T-cell (primary cell): ENCODE results near the gene PCYOX1L. TPM values are rescaled to one million over a fixed set of nuclear protein-coding genes. Genes with fewer than 3 reads are reported as not detected.

Source experiments
- ATAC-seq, 4 experiments: fragments of 200-7000 bp in 3 of 4; fragments of 150-1000 bp in 1 of 4; cut with Tn5 transposase; replicated peaks in 1 of 4; 1 replicate in 3 of 4; 2 replicates in 1 of 4; pipeline ENCODE4 v1.10.0; 2021; ENCODE audit warnings: moderate library complexity in 3 of 4, mild to moderate bottlenecking in 2 of 4, moderate number of reproducible peaks in 1 of 4
- CTCF ChIA-PET, 2 donors: fragments of 300-600 bp; sonication (Branson Sonifier 250); formaldehyde crosslinking; loops; one replicate each; lab custom pipeline; 2022; ENCODE audit warnings: antibody characterized with exemption in 2 of 2; lab: Charles Lee
- POLR2A ChIA-PET, 2 donors: fragments of 300-600 bp; sonication (Branson Sonifier 250); formaldehyde crosslinking; loops; one replicate each; lab custom pipeline; 2022; ENCODE audit warnings: antibody characterized with exemption in 2 of 2; lab: Charles Lee
- DNase-seq, 35 experiments: peaks; one replicate each; pipeline versions ENCODE4 v3.0.0 to v3.0.0-alpha.2; 2013 to 2023
- H3K27ac ChIP-seq: one replicate; pipeline ENCODE4 v1.5.1; 2013; ENCODE audit warnings: low read length
- H3K27me3 ChIP-seq, 2 experiments: replicated peaks in 1 of 2; 1 replicate in 1 of 2; 2 replicates in 1 of 2; pipeline versions ENCODE4 v1.6.1 to v1.7.0; 2013; ENCODE audit warnings: low read length in 1 of 2, mixed read lengths in 1 of 2; ENCODE audit not compliant: control insufficient read depth in 2 of 2, insufficient read depth in 2 of 2; ENCODE audit errors: extremely low read depth in 1 of 2
- H3K36me3 ChIP-seq, 2 donors: 1 replicate in 1 of 2; 2 replicates in 1 of 2; pipeline versions ENCODE4 v1.6.1 to v1.7.0; 2013; ENCODE audit warnings: low read length in 1 of 2; ENCODE audit not compliant: control insufficient read depth in 2 of 2, insufficient read depth in 1 of 2; ENCODE audit errors: extremely low read depth in 1 of 2
- H3K4me1 ChIP-seq, 2 experiments: 1 replicate in 1 of 2; 2 replicates in 1 of 2; pipeline versions ENCODE4 v1.6.1 to v1.7.0; 2013; ENCODE audit warnings: low read length in 2 of 2, mixed read lengths in 1 of 2; ENCODE audit not compliant: insufficient read depth in 2 of 2, control insufficient read depth in 1 of 2; ENCODE audit errors: extremely low read depth in 1 of 2
- H3K4me3 ChIP-seq, 2 donors: 1 replicate in 1 of 2; 2 replicates in 1 of 2; pipeline versions ENCODE4 v1.5.1 to v1.7.0; 2013; ENCODE audit warnings: mild to moderate bottlenecking in 2 of 2, low read length in 1 of 2, moderate library complexity in 1 of 2; ENCODE audit not compliant: control insufficient read depth in 1 of 2; ENCODE audit errors: extremely low read depth in 1 of 2
- H3K9me3 ChIP-seq: 2 replicates; pipeline ENCODE4 v1.7.0; 2013
- H3K27ac Mint-ChIP-seq, 2 donors: one replicate each; pipeline ENCODE4 v1.8.0; 2020 to 2021; ENCODE audit warnings: mild to moderate bottlenecking in 2 of 2, mixed read lengths in 2 of 2
- H3K27me3 Mint-ChIP-seq, 2 donors: one replicate each; pipeline ENCODE4 v1.8.0; 2021 to 2022; ENCODE audit warnings: mixed read lengths in 2 of 2
- H3K36me3 Mint-ChIP-seq: one replicate; pipeline ENCODE4 v1.8.0; 2021; ENCODE audit warnings: mixed read lengths
- H3K4me1 Mint-ChIP-seq, 3 donors: one replicate each; pipeline ENCODE4 v1.8.0; 2020 to 2022; ENCODE audit warnings: mixed read lengths in 3 of 3, mild to moderate bottlenecking in 1 of 3
- H3K4me3 Mint-ChIP-seq, 3 donors: one replicate each; pipeline ENCODE4 v1.8.0; 2020 to 2022; ENCODE audit warnings: mild to moderate bottlenecking in 3 of 3, mixed read lengths in 3 of 3, moderate library complexity in 3 of 3
- H3K9me3 Mint-ChIP-seq, 3 donors: one replicate each; pipeline ENCODE4 v1.8.0; 2020 to 2022; ENCODE audit warnings: mixed read lengths in 3 of 3
- WGBS: methylation state at CpG from one replicate; pipeline ENCODE4 v1.1.5; 2013; ENCODE audit warnings: missing lambda C conversion rate; ENCODE audit not compliant: insufficient coverage; 5-methylcytosine and 5-hydroxymethylcytosine counted together
- total RNA-seq, 35 experiments: library from RNA in 6 of 35; stranded (reverse) in 6 of 35; fragments of 120-200 nt in 1 of 35; gene quantifications; one replicate each; pipeline versions ENCODE4 v1.2.1 to v1.2.4 and lab custom pipeline; 2013 to 2026

Gene PCYOX1L
- total RNA-seq, 5 donors from 2014 or later (not counting 1 experiment from before 2014, with no cell fraction given), result 26.9 to 40.2 (median 35.0) TPM

- ChIA-PET POLR2A (interaction anchor here (0.5 to 0.6 kb wide), 3 partner anchors 173 to 1799 kb away, joined by 3 to 7 read pairs (median 4); no protein-coding TSS in a partner anchor), CTCF (interaction anchor here (0.6 to 3.8 kb wide), 10 partner anchors 9 to 191 kb away, joined by 3 to 24 read pairs (median 6); partner anchors contain the start of gene PCYOX1L (in 1 of the 2))
- Histone ChIP-seq H3K4me1 (peaks cover 0 to 13% of the 10 kb centered on the region in 2 experiments), H3K27me3 (no peaks in the 10 kb centered on the region), H3K4me3 (no peak overlapping the region), H3K27ac (no peak overlapping the region), H3K9me3 (no peaks in the 10 kb centered on the region), H3K36me3 (peaks cover 0 to 12% of the 10 kb centered on the region in 2 donors)
- Mint-ChIP-seq H3K27me3 (no peaks in the 10 kb centered on the region), H3K4me3 (no peak overlapping the region), H3K27ac (no peak overlapping the region), H3K36me3 (peaks cover 9% of the 10 kb centered on the region), H3K4me1 (peaks cover 20 to 37% (median 23%) of the 10 kb centered on the region in 3 donors), H3K9me3 (no peaks in the 10 kb centered on the region)
- no peak for DNase-seq
- ATAC-seq, result no peak
- no CpG with 5 or more reads among the region's 1 CpG for WGBS
These were observed 8.4 kb downstream of the PCYOX1L start for GRCh38 chr5:149366169-149366729.

- 70% methylated on average over 10 of the region's 14 CpGs for WGBS
- H3K4me3 Mint-ChIP-seq, result no peak overlapping the region
- H3K4me3 ChIP-seq, result no peak overlapping the region
- H3K27me3 Mint-ChIP-seq, result no peaks in the 10 kb centered on the region
- peak overlapping the region in 1 of 2 donors; percentile 68 for H3K27ac Mint-ChIP-seq
- H3K36me3 ChIP-seq, result peaks cover 0 to 12% of the 10 kb centered on the region in 2 donors
- ATAC-seq, result peak; percentile 61 to 76 (median 65)
- ChIA-PET CTCF (interaction anchor here (0.6 to 3.8 kb wide), 21 partner anchors 9 to 190 kb away, joined by 3 to 24 read pairs (median 5); partner anchors contain the start of gene PCYOX1L (in 2 of the 2)), POLR2A (no interaction called here)
- DNase-seq, result peak in 29 of 35 experiments; percentile 18 to 75 (median 43)
- H3K4me1 Mint-ChIP-seq, result peaks cover 21 to 37% (median 21%) of the 10 kb centered on the region in 3 donors
- H3K9me3 ChIP-seq, result no peaks in the 10 kb centered on the region
- H3K27me3 ChIP-seq, result no peaks in the 10 kb centered on the region
- peaks cover 0 to 19% of the 10 kb centered on the region in 2 experiments for H3K4me1 ChIP-seq
- no peaks in the 10 kb centered on the region for H3K9me3 Mint-ChIP-seq
- H3K27ac ChIP-seq, result no peak overlapping the region
- H3K36me3 Mint-ChIP-seq, result peaks cover 9% of the 10 kb centered on the region
These were observed 9.6 kb downstream of the PCYOX1L start for GRCh38 chr5:149367249-149367971.

DNA sequence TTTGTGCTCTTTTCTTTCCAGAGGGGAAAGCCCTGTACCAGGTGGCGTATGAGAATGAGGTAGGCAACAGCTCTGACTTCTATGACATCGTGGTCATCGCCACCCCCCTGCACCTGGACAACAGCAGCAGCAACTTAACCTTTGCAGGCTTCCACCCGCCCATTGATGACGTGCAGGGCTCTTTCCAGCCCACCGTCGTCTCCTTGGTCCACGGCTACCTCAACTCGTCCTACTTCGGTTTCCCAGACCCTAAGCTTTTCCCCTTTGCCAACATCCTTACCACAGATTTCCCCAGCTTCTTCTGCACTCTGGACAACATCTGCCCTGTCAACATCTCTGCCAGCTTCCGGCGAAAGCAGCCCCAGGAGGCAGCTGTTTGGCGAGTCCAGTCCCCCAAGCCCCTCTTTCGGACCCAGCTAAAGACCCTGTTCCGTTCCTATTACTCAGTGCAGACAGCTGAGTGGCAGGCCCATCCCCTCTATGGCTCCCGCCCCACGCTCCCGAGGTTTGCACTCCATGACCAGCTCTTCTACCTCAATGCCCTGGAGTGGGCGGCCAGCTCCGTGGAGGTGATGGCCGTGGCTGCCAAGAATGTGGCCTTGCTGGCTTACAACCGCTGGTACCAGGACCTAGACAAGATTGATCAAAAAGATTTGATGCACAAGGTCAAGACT lies 10.3 kb downstream of the PCYOX1L start:
- Mint-ChIP-seq H3K4me1 (peaks cover 18 to 30% (median 21%) of the 10 kb centered on the region in 3 donors), H3K9me3 (no peaks in the 10 kb centered on the region), H3K4me3 (no peak overlapping the region), H3K27ac (peak overlapping the region in 1 of 2 donors; percentile 22), H3K27me3 (no peaks in the 10 kb centered on the region), H3K36me3 (peaks cover 9% of the 10 kb centered on the region)
- DNase-seq (no peak), ATAC-seq (no peak)
- H3K27ac ChIP-seq, result no peak overlapping the region
- H3K9me3 ChIP-seq, result no peaks in the 10 kb centered on the region
- POLR2A ChIA-PET, result interaction anchor here in 1 of 2 donors (0.8 kb wide), 1 partner anchor 8 kb away, joined by 3 read pairs; no protein-coding TSS in a partner anchor
- H3K4me3 ChIP-seq, result no peak overlapping the region
- no peaks in the 10 kb centered on the region for H3K27me3 ChIP-seq
- H3K36me3 ChIP-seq, result peaks cover 0 to 12% of the 10 kb centered on the region in 2 donors
- CTCF ChIA-PET, result interaction anchor here (0.6 to 3.8 kb wide), 20 partner anchors 9 to 182 kb away, joined by 3 to 24 read pairs (median 4); partner anchors contain the start of gene PCYOX1L (in 2 of the 2)
- H3K4me1 ChIP-seq, result peaks cover 0 to 19% of the 10 kb centered on the region in 2 experiments
- WGBS, result 96% methylated on average over 22 of the region's 22 CpGs

- H3K4me1 Mint-ChIP-seq, result peaks cover 18 to 22% (median 21%) of the 10 kb centered on the region in 3 donors
These were observed 13.0 kb downstream of the PCYOX1L start for GRCh38 chr5:149370878-149371277.

DNA sequence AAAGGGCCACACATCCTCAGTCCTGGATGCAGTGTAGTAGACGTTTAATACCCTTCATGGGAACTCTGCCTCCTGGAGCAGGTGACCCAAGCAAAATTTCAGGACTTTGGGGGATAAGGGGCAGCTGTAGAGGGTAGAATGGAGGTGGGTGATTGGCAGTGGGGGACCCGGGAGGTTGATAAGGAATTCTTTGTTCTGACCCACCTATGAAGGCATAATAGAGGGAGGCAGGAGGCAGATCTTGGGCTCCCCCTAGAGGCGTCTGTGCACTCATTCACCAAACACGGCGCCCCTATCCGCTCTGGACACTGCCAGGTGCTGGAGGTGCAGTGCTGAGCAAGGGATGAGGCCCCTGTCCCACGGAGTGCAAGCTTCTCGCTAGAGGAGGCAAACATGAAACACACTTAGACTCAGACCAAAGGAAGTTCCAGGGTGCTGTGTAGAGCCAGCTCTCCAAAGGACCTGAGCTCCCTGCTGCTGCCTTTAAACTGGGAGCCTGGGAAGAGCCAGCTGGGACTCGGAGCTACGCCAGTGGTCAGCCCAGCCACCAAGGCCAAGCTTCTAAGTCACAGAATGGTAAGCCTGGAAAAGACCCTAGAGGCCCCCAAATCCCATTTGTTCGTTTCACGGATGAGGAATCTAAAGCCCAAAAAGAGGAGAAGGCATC lies 13.6 kb downstream of the PCYOX1L start:
- H3K27me3 Mint-ChIP-seq, result no peaks in the 10 kb centered on the region
- H3K4me3 Mint-ChIP-seq, result no peak overlapping the region
- ATAC-seq (peak; percentile 84 to 94 (median 86)), DNase-seq (peak; percentile 27 to 84 (median 60))
- H3K4me3 ChIP-seq, result no peak overlapping the region
- H3K4me1 ChIP-seq, result peaks cover 0 to 19% of the 10 kb centered on the region in 2 experiments
- no peak overlapping the region for H3K27ac Mint-ChIP-seq
- 43% methylated on average over 7 of the region's 12 CpGs for WGBS
- H3K27me3 ChIP-seq, result no peaks in the 10 kb centered on the region
- H3K36me3 Mint-ChIP-seq, result peaks cover 3% of the 10 kb centered on the region
- H3K9me3 ChIP-seq, result no peaks in the 10 kb centered on the region
- no peaks in the 10 kb centered on the region for H3K36me3 ChIP-seq
- H3K27ac ChIP-seq, result no peak overlapping the region
- CTCF ChIA-PET, result interaction anchor here (0.8 to 3.2 kb wide), 23 partner anchors 9 to 220 kb away, joined by 3 to 18 read pairs (median 4); partner anchors contain the start of gene PCYOX1L (in 2 of the 2)
- POLR2A ChIA-PET, result no interaction called here
- no peaks in the 10 kb centered on the region for H3K9me3 Mint-ChIP-seq
- H3K4me1 Mint-ChIP-seq, result peaks cover 18 to 22% (median 21%) of the 10 kb centered on the region in 3 donors

More at GRCh38 chr5:149370878-149371277, 13.0 kb downstream of the PCYOX1L start:
- ChIA-PET POLR2A (no interaction called here), CTCF (interaction anchor here (0.6 to 3.2 kb wide), 17 partner anchors 11 to 227 kb away, joined by 3 to 18 read pairs (median 4); partner anchors contain the start of gene PCYOX1L (in 2 of the 2))
- H3K27me3 Mint-ChIP-seq, result no peaks in the 10 kb centered on the region
- H3K36me3 ChIP-seq, result no peaks in the 10 kb centered on the region
- no peak for ATAC-seq
- H3K4me1 ChIP-seq, result peaks cover 0 to 19% of the 10 kb centered on the region in 2 experiments
- no peak for DNase-seq
- H3K27me3 ChIP-seq, result no peaks in the 10 kb centered on the region
- H3K36me3 Mint-ChIP-seq, result peaks cover 3% of the 10 kb centered on the region
- no peaks in the 10 kb centered on the region for H3K9me3 ChIP-seq
- no peak overlapping the region for H3K27ac Mint-ChIP-seq
- H3K4me3 Mint-ChIP-seq, result no peak overlapping the region
- no peaks in the 10 kb centered on the region for H3K9me3 Mint-ChIP-seq
- no peak overlapping the region for H3K4me3 ChIP-seq
- H3K27ac ChIP-seq, result no peak overlapping the region
- 63% methylated on average over 1 of the region's 2 CpGs for WGBS
